Mesothelial cell of epicardium (in vitro differentiated cells): ENCODE measurements around the gene SPATS1. TPM values are rescaled to one million over a fixed set of nuclear protein-coding genes. Genes with fewer than 3 reads are reported as not detected.

ENCODE experiments used
- DNase-seq, 2 experiments: peaks; one replicate each; pipeline ENCODE4 v3.0.0; 2021; ENCODE audit warnings: low spot score in 2 of 2; ENCODE audit not compliant: unreplicated experiment in 2 of 2
- H3K27ac Mint-ChIP-seq: 2 replicates; pipeline ENCODE4 v1.8.0; 2021; ENCODE audit warnings: mixed read lengths
- H3K27me3 Mint-ChIP-seq: 2 replicates; pipeline ENCODE4 v1.8.0; 2021; ENCODE audit warnings: low read depth, mixed read lengths
- H3K36me3 Mint-ChIP-seq: 2 replicates; pipeline ENCODE4 v1.8.0; 2021; ENCODE audit warnings: mixed read lengths
- H3K4me1 Mint-ChIP-seq: 2 replicates; pipeline ENCODE4 v1.8.0; 2021; ENCODE audit warnings: mixed read lengths
- H3K4me3 Mint-ChIP-seq: 2 replicates; pipeline ENCODE4 v1.8.0; 2021; ENCODE audit warnings: mild to moderate bottlenecking, moderate library complexity, mixed read lengths
- H3K9me3 Mint-ChIP-seq: 2 replicates; pipeline ENCODE4 v1.8.0; 2021; ENCODE audit warnings: mixed read lengths
- total RNA-seq: library from RNA; stranded (reverse); gene quantifications from 3 replicates; pipeline ENCODE4 v1.2.1, GENCODE V29; 2021
- TF ChIP-seq, protein P1 (sequence below): fragments of 200-600 bp; sonication (generic); IDR thresholded peaks from one replicate; pipeline ENCODE4 v1.5.0; 2021; ENCODE audit warnings: antibody characterized with exemption; ENCODE audit not compliant: unreplicated experiment

The SPATS1 gene
- total RNA-seq, 1 donor from 2014 or later = not detected

DNA sequence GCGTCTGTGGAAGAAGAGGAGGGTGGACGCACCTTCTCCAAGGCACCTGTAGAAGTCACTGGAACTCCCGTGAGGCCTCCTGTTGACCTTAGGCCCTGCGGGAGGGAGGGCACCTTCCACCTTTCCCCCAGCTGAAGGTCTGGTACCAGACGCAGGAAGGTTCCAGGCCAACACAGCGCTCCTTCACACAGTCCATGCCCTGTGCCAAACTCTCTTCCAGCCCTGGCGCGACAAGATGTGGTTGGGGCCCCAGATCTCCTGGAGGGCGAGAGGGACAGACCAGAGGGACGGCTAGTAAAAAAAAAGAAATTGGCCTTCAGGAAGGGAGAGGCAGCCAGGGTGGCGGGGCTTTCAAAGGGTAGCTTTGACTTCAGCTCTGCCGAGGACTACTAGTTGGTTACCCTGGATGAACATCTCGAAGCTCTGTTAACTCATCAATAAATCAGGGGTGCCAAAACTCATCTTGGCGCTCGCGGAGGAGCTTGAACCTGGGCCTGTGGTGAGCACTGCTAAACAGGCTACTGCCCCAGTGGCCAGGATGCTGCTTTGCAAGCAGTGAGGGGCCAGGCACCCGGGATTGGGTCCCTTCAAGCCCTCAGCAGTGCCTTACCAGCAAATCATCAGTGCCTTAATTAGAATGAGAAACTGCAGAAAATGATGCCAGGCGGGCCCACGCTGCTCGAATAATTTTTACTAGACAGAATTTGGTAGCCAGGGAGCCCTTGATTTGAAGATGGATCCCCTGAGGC is 44.2 kb upstream of the SPATS1 start:
- no peaks in the 10 kb centered on the region for H3K9me3 Mint-ChIP-seq
- H3K4me1 Mint-ChIP-seq = peaks cover 5% of the 10 kb centered on the region
- peaks cover 56% of the 10 kb centered on the region for H3K27me3 Mint-ChIP-seq
- TF ChIP-seq, protein P1, sequence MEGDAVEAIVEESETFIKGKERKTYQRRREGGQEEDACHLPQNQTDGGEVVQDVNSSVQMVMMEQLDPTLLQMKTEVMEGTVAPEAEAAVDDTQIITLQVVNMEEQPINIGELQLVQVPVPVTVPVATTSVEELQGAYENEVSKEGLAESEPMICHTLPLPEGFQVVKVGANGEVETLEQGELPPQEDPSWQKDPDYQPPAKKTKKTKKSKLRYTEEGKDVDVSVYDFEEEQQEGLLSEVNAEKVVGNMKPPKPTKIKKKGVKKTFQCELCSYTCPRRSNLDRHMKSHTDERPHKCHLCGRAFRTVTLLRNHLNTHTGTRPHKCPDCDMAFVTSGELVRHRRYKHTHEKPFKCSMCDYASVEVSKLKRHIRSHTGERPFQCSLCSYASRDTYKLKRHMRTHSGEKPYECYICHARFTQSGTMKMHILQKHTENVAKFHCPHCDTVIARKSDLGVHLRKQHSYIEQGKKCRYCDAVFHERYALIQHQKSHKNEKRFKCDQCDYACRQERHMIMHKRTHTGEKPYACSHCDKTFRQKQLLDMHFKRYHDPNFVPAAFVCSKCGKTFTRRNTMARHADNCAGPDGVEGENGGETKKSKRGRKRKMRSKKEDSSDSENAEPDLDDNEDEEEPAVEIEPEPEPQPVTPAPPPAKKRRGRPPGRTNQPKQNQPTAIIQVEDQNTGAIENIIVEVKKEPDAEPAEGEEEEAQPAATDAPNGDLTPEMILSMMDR = no peak
- peak overlapping the region; percentile 54 for H3K4me3 Mint-ChIP-seq
- no peak for DNase-seq
- H3K36me3 Mint-ChIP-seq = peaks cover 18% of the 10 kb centered on the region
- no peak overlapping the region for H3K27ac Mint-ChIP-seq

GRCh38 chr6:44298864-44299263 is 43.6 kb upstream of the SPATS1 start:
- Mint-ChIP-seq H3K27ac (peak overlapping the region; percentile 5), H3K27me3 (peaks cover 50% of the 10 kb centered on the region), H3K9me3 (no peaks in the 10 kb centered on the region), H3K4me3 (peak overlapping the region; percentile 20), H3K4me1 (peaks cover 5% of the 10 kb centered on the region), H3K36me3 (peaks cover 23% of the 10 kb centered on the region)
- no peak for DNase-seq
- TF ChIP-seq, protein P1 = no peak

GRCh38 chr6:44300292-44300823 is 42.1 kb upstream of the SPATS1 start:
- H3K36me3 Mint-ChIP-seq = peaks cover 23% of the 10 kb centered on the region
- no peak overlapping the region for H3K27ac Mint-ChIP-seq
- H3K9me3 Mint-ChIP-seq = no peaks in the 10 kb centered on the region
- TF ChIP-seq, protein P1 = no peak
- peaks cover 35% of the 10 kb centered on the region for H3K27me3 Mint-ChIP-seq
- H3K4me1 Mint-ChIP-seq = peaks cover 5% of the 10 kb centered on the region
- H3K4me3 Mint-ChIP-seq = no peak overlapping the region
- DNase-seq = no peak

DNA sequence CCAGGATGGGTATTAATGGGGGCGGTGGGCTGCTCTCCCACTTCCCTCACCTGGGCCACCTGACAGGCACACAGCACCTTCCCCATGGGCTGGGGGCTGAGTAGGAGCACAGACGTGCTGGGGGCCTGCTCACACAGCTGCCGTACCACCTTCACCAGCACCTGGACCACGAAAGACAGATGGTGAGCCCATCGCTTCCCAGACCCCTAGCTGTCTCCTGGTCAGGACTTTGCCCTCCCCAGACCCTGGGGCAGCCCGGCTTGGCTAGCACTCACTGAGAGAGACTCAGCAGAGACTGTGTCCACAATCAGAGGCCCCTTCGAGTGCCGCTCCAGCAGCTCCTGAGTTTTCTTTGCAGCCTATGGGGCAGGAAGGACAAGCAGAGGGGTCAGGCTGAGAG is 41.3 kb upstream of the SPATS1 start:
- peaks cover 5% of the 10 kb centered on the region for H3K4me1 Mint-ChIP-seq
- DNase-seq = no peak
- no peak overlapping the region for H3K4me3 Mint-ChIP-seq
- H3K27ac Mint-ChIP-seq = no peak overlapping the region
- H3K27me3 Mint-ChIP-seq = peaks cover 29% of the 10 kb centered on the region
- TF ChIP-seq, protein P1 = no peak
- peaks cover 23% of the 10 kb centered on the region for H3K36me3 Mint-ChIP-seq
- H3K9me3 Mint-ChIP-seq = no peaks in the 10 kb centered on the region

- Mint-ChIP-seq H3K36me3 (peaks cover 23% of the 10 kb centered on the region), H3K9me3 (no peaks in the 10 kb centered on the region), H3K27me3 (peaks cover 20% of the 10 kb centered on the region), H3K4me1 (peaks cover 3% of the 10 kb centered on the region), H3K4me3 (no peak overlapping the region), H3K27ac (no peak overlapping the region)
- no peak for DNase-seq
- TF ChIP-seq, protein P1 = no peak
These were observed 40.5 kb upstream of the SPATS1 start for GRCh38 chr6:44301782-44302564.
